ENCODE measurements around the gene NAGK.

The NAGK gene

DNA sequence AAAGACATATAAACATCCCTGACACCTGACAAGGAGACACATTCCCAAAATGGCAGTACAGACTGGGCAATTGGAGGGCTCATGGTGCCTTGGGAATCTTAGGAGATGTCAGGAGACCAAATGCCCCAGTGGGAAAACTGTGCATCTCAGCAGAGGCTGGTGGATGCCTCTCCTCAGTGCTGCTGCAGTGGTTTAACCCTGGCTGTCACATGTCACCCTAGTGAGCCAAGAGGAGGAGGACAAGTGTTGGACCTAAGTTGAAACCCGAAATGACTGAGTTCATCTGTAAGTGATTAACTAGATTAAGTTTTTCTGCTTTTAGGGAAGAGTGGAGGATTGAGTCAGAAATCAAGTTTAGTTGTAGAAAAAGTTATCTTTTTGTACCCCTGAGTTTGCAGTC is 5.2 kb upstream of the NAGK start:
- no peak for DNase-seq (ENCODE audit: low spot score)
- TF ChIP-seq, protein P1, sequence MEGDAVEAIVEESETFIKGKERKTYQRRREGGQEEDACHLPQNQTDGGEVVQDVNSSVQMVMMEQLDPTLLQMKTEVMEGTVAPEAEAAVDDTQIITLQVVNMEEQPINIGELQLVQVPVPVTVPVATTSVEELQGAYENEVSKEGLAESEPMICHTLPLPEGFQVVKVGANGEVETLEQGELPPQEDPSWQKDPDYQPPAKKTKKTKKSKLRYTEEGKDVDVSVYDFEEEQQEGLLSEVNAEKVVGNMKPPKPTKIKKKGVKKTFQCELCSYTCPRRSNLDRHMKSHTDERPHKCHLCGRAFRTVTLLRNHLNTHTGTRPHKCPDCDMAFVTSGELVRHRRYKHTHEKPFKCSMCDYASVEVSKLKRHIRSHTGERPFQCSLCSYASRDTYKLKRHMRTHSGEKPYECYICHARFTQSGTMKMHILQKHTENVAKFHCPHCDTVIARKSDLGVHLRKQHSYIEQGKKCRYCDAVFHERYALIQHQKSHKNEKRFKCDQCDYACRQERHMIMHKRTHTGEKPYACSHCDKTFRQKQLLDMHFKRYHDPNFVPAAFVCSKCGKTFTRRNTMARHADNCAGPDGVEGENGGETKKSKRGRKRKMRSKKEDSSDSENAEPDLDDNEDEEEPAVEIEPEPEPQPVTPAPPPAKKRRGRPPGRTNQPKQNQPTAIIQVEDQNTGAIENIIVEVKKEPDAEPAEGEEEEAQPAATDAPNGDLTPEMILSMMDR (IDR thresholded peaks at IDR 0.05; ENCODE audit: extremely low read depth, insufficient read depth, missing control alignments), result no peak
- in situ Hi-C loops (cut with MboI; ENCODE audit: low pct_unique_long_range_greater_than_20kb, low sequenced_read_pairs, unreplicated experiment), result no loop called here

DNA sequence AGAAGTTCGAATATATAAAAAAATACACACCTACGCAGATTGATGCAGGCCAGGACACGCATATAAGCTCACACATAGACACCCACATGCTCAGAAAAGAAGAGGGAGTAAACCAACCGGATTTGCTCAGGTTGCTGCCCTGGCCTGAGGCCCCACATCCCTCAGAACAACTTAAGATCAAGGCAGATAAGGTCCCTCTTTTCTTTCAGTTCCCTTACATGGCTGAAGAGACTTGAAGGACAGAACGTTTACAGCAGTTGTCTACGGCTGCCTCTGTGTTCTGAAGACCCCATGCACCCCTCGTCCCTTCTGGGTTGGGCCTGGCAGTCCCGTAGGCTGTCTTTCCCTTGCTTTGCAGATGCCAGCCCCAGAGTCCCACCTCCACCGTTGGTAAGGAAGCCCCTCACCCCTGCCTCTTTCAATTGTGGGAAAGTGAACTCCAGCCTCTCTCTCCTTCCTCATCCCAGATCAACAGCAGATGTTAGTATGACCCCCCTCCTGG is 4.3 kb upstream of the NAGK start:
- TF ChIP-seq, protein P1 (IDR thresholded peaks at IDR 0.05; ENCODE audit: extremely low read depth, insufficient read depth, missing control alignments), result no peak
- peak; percentile 32 for DNase-seq (ENCODE audit: low spot score)
- in situ Hi-C loops (cut with MboI; ENCODE audit: low pct_unique_long_range_greater_than_20kb, low sequenced_read_pairs, unreplicated experiment), result no loop called here

DNA sequence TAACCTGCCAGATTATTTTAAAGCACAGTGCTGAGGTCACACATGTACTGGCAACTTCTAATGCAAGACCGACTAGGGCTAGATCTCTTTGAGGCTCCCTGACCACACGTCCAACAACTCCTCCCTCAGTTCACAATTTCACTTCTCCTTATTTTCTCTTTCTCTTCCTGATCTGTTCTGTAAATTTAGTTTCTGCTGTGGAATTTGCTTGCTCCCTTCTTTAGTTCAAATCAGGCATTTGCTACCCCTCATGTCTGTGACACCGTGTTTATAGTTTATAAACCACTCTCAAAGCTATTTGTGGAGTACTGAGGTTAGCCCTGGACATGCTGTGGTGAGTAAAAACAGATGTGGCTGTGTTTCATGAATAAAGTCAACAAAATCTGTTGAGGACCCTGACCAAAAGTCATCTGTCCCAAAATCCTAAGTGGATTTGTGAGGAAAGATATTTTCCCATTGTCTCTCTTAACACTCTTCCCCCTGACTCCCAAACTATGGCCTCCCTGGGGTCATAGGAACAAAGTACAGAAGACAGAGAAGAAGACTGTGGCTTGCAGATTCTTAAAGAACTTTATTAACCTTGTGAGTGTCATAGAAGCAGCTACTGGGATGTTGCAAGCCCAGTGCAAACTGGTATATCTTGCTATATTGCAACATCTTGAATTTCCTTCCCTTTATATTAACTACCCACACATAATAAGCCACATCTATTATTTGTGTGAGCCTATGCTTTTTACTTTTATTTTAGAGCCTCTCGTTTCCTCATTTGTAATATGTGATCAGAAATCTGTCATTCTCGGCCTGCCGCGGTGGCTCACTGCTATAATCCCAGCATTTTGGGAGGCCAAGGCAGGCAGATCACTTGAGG is 3.5 kb upstream of the NAGK start:
- TF ChIP-seq, protein P1 (IDR thresholded peaks at IDR 0.05; ENCODE audit: extremely low read depth, insufficient read depth, missing control alignments), result no peak
- in situ Hi-C loops (cut with MboI; ENCODE audit: low pct_unique_long_range_greater_than_20kb, low sequenced_read_pairs, unreplicated experiment), result no loop called here
- DNase-seq (ENCODE audit: low spot score), result peak; percentile 49

DNA sequence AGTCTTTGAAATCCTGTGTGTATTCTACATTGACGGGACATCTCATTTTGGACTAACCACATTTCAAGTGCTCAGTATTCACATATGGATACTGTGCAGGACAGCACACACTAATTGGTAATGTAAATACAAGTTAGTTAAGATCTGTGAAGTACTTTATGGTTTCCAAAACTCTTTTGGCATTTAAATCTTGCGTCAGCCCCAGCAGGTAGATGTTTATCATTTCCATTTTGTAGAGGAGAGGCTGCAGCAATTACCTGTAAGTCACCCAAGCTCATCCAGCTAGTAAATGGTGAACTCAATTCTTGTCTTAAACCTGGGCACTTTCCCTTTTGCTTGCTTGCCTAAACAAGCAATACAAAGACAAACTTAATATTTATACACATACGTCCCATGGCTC is 1.6 kb upstream of the NAGK start:
- TF ChIP-seq, protein P1 (IDR thresholded peaks at IDR 0.05; ENCODE audit: extremely low read depth, insufficient read depth, missing control alignments), result no peak
- in situ Hi-C loops (cut with MboI; ENCODE audit: low pct_unique_long_range_greater_than_20kb, low sequenced_read_pairs, unreplicated experiment), result no loop called here
- DNase-seq (ENCODE audit: low spot score), result no peak

- TF ChIP-seq, protein P1 (IDR thresholded peaks at IDR 0.05; ENCODE audit: extremely low read depth, insufficient read depth, missing control alignments), result peak; percentile 11
- in situ Hi-C loops (cut with MboI; ENCODE audit: low pct_unique_long_range_greater_than_20kb, low sequenced_read_pairs, unreplicated experiment), result no loop called here
- DNase-seq (ENCODE audit: low spot score), result no peak
Measured at GRCh38 chr2:71067567-71068217, 756 bp upstream of the NAGK start.

DNA sequence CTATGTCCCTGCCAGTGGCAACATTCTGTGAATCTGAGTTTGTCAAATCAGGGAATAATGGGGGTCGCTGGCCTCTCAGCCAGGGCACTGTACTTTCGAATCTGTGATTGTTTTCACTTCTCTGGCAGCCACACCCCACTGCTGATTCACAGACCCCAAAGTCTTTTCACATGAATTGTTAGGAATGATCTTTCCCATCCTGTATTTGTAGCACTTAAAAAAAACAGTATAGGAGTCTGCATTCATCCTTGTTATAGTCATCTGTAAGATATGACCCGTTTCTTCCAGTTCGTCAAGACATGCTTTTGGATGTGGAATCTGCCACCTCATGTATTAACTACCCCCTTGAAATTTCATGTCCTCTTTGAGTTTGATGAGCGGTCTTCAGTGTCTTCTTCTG is 928 bp downstream of the NAGK start:
- TF ChIP-seq, protein P1 (IDR thresholded peaks at IDR 0.05; ENCODE audit: extremely low read depth, insufficient read depth, missing control alignments), result no peak

More for the DNA sequence above, 928 bp downstream of the NAGK start:
- in situ Hi-C loops (cut with MboI; ENCODE audit: low pct_unique_long_range_greater_than_20kb, low sequenced_read_pairs, unreplicated experiment), result no loop called here
- DNase-seq (ENCODE audit: low spot score), result no peak
